ENCODE measurements around the gene FGF10.

Gene FGF10

DNA sequence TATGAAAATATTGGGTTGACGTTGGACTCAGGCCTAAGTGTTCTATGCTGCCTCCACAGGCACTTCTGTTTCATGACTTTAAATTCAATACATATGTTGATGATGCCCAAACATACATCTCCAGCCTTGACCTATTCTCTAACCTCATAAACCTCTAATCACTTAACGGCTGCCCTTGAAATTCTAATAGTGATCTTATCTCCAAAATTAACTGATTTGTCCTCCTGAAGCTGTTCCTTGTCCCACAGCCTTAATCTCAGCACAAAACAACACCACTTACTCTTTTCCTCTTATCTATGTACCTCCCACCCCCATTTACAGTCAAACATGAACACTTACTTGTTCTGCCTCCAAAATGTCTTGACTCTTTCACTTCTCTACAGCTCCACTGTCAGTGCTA is 43.3 kb downstream of the FGF10 start:
- DNase-seq: no peak

DNA sequence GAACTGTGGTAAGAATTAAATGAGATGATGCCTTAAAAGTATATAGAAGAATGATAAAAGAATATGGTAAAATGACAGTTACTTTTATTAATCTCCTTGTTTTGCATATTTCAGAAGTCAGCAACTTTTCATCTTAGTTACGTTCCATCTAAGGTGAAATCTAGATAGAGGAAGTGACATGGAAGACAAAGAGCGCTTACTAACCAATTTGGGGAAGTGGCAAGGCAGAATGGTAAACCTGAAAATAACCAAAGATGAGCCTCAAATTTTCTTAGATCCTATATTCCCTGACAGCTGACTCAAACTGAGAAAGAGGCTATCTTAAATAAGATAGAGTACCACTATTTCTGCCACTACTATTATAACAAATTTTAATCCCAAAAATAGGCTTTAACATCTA is 52.5 kb downstream of the FGF10 start:
- no peak for DNase-seq

GRCh38 chr5:44334622-44335021 is 54.6 kb downstream of the FGF10 start:
- no peak for DNase-seq

- no peak for DNase-seq
Observed at GRCh38 chr5:44332285-44332971, 56.8 kb downstream of the FGF10 start.

GRCh38 chr5:44331471-44332050 is 57.7 kb downstream of the FGF10 start:
- no peak for DNase-seq

DNA sequence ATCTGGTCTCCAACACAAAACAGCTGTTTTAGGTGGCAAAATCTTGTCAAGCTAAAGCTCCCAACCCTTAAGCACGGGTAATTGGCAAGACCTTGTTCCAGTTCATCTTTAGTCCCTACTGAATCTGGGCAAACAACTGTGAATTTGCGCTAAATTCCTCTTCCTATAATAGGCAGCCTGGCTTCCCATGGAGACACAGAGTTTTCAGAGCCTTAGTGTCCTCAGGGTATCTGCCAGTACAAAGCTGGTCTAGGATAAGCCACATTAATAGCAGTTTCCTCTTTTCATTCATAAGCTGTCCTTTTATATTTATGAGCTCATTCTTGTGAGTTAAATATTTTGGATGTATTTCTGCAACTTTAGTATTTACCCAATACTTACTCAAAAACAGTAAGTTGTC is 59.5 kb downstream of the FGF10 start:
- no peak for DNase-seq

DNA sequence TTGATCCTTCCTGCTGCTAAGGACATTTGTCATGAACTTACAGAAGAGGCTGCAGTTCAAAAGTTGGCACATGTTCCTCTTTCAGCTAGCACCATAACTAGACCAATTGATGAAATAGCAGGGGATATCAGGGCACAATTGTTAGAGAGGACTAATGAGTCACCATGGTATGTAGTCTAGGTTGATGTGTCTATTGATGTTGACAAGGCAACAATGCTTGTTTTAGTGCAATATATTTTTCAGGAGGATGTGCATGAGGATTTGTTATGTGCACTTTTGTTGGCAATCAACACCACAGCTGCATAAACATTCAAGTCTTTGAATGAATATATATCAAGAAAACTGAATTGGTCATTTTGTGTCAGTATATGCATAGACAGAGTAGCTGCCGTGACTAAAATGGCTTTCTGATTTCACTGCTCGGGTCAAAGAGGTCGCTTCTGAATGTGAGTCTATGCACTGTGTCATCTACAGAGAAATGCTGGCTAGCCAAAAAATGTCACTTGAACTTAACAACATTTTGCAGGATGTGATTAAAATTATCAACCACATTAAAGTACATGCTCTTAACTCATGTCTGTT is 68.0 kb downstream of the FGF10 start:
- DNase-seq: no peak

DNA sequence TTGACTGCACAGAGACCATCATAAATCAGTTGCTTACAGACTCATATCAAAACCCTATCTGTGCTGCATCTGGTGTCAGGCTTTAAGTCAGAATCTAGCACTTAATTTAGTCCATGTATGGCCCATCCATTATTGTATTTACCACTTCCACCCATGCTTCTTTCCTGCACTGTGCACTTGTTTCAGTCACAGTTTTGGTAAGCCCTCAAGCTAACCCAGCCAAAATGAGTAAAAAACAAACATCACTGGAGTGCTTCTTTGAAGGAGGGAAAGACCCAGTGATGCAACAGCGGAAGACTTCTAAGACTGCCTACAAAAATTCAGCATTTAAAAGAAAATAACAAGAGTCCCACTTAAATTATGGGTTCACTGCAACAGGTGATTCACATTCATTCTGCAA is 69.0 kb downstream of the FGF10 start:
- no peak for DNase-seq

GRCh38 chr5:44318883-44319282 is 70.3 kb downstream of the FGF10 start:
- no peak for DNase-seq

- no peak for DNase-seq
Observed at GRCh38 chr5:44312374-44312773, 76.8 kb downstream of the FGF10 start.

GRCh38 chr5:44300551-44300950 is 88.7 kb downstream of the FGF10 start:
- no peak for DNase-seq

DNA sequence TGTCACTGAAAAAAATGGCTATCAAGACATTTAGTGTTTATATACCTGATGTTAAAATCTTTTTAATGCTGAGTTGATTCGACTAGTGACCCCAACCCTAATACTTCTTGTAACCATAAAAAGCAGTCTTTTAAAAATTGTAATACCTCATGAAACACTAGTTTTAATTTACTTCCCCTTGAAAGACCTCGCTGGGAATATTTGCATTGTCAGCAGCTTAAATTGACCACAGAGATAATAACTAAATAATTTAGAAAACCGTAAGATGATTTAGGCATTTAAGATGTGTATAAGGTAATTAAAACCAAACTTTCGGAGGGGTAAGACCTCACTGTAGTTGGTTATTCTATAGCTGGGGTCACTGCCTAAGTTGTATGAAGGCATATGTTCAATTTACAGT is 89.8 kb downstream of the FGF10 start:
- DNase-seq: no peak

DNA sequence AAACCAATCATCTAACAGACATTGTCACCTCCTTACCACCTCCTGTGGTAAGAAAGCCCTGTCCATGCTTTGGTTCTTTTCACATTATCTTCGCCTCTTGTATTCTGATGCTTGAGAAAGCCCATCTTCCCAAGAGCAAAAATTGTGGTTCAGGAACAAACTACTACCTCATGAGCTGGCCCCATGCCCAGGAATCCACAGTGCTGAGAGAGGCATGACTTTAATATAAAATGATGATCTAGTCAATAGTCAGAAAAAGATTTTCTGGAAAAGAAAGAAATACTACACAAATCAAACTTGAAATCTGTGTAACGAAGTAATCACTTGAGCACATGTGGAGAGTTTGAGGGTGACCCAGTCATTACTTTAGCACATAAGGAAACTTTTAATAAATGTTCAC is 94.7 kb downstream of the FGF10 start:
- no peak for DNase-seq

DNA sequence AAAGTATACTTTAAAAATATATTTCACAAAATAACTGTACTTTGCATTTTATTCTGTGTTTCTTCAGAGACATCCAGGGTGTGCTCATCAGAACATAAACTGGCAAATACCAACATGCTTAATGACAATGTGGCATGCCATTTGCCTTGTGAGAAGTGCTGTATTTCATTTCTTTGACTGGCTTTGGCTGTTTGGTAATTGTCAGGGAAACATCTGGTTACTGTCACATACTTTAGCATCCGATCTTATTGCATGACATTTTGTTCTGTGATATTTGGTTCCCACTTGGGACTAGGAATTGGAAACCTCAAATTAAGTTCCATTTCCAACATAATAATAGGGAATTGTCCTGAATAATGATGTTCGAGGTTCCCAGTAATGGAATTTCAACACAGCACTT is 96.5 kb downstream of the FGF10 start:
- no peak for DNase-seq

- DNase-seq: no peak
Observed at GRCh38 chr5:44278469-44278868, 110.8 kb downstream of the FGF10 start.

DNA sequence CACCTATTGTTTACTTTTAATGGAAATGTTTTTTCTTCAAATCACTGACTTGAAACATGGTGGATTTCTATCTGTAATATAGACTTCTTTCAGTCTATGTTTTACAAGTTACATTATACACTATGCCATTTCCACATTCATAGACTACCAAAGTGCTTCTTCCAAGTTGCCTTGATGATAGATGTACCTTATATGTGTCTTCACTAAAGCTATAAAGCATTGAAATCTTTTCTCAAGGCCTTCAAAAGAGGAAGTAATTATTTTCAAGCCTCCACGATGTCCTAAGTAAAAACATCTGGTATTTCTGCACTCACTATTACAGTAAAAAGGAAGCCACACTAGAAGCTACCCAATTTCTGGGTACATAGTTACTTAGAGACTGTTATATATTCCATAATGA is 113.3 kb downstream of the FGF10 start:
- DNase-seq: no peak

GRCh38 chr5:44275329-44275728 is 113.9 kb downstream of the FGF10 start:
- DNase-seq: no peak

DNA sequence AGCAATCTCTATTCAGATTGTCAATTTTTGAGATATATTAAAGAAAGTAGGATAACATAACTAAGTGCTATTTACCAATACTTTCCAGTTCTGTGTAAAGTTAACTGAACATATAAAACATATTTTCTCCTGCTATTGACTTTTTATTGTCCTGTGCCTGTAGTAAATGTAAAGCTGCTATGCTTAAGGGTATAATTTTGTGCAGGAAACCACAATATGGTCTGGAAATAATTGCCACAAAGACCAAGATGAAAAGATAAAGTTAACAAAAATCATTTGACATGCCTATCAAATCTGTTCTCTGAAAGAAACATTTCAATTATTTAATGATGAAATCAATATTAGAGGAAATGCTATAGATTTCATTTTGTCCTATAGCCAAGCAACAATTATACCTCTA is 121.3 kb downstream of the FGF10 start:
- no peak for DNase-seq

- DNase-seq: no peak
Observed at GRCh38 chr5:44266882-44267576, 122.2 kb downstream of the FGF10 start.

- DNase-seq: no peak
Observed at GRCh38 chr5:44265713-44266112, 123.5 kb downstream of the FGF10 start.

DNA sequence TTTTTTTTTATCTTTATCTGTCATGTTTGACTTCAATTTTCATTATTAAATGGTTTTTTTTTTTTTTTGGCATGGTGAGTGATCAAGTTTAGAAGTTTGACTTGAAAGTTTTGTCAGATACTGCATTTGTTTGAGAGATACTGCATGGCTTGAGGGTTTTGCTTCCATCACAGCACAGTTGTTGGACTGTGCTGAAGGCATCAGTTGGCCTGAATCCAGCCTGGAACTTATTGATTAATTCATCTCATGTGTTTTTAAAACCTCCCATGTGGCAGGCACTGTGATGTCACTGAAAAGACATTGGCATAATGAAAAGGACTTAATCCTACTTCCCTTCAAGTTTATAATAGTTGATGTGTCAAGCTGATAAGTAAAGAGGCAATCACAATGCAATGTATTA is 128.4 kb downstream of the FGF10 start:
- DNase-seq: no peak

DNA sequence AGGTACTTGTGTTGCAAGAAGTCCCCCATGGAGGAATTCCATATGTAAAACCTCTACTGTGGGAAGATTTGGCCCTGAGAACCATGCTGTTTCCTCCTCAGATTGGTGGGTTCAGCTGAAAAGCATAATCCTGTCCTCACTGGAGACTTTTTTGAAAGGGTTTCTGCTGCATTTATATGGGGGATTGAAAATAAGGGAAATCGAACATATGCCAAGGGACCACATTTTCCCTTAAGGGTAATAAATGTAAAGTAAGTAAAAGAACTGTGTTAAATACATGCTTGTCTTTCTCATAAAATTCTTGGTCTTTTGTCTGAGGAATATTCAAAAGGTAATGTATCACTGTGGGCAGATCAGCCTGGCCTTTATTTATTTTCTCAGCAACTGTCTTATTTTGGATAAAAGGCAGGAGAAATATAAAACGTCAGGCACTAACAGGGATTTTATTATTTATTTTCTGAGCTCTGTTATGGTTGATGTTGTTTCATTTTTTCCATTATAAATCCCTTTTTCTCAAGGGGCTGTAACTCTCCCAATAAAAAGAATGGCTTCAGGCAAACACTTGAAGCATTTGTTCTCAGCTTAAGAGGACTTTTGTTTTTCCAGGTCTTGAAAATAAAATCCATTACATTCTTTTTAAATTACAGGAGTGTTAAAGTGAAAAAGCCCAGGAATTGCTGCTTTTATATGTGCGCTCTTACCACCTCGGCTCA is 131.4 kb downstream of the FGF10 start:
- DNase-seq: no peak

DNA sequence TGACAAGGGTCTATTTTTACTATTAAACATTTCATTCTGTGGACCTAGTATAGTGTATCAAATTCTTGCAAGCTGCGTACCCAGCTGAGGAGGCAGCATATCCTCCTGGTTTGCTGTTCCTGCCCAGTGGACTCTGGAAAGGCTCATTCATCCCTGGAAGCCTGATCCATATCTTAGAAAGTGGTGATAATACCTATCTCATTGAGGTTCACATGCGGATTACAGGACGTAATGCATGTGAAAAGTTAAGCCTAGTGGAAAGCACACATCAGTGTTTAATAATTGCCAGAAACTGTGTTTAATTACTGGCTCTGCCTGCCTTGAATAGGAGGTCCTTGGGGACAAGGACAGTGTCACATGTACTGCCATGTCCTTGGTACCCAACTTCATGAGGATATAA is 132.0 kb downstream of the FGF10 start:
- no peak for DNase-seq

Measured in CD4-positive, alpha-beta T cell treated with Interleukin-4 for 4 hours (primary cell).